Tibial nerve (tissue), 4 donors: ENCODE results near the gene GPC5. TPM values are rescaled to one million over a fixed set of nuclear protein-coding genes. Genes with fewer than 3 reads are reported as not detected.

Experiments
- DNase-seq, 2 donors: peaks; one replicate each; pipeline ENCODE4 v3.0.0-alpha.2; 2019; ENCODE audit warnings: low spot score in 2 of 2
- H3K27ac ChIP-seq, 4 donors: fragments of 200-600 bp; sonication (generic) in 3 of 4; one replicate each; pipeline ENCODE4 v1.5.1; 2017 to 2019; ENCODE audit warnings: mild to moderate bottlenecking in 1 of 4
- H3K27me3 ChIP-seq, 2 donors: fragments of 200-600 bp; sonication (generic) in 1 of 2; one replicate each; pipeline versions ENCODE4 v1.5.1 to v1.6.0; 2017 to 2019
- H3K36me3 ChIP-seq, 3 donors: fragments of 200-600 bp; sonication (generic); one replicate each; pipeline ENCODE4 v1.5.1; 2018 to 2019
- H3K4me1 ChIP-seq, 4 donors: fragments of 200-600 bp; sonication (generic) in 3 of 4; one replicate each; pipeline ENCODE4 v1.5.1; 2017 to 2019
- H3K4me3 ChIP-seq, 4 donors: fragments of 200-600 bp; sonication (generic) in 3 of 4; one replicate each; pipeline ENCODE4 v1.5.1; 2017 to 2019; ENCODE audit warnings: mild to moderate bottlenecking in 1 of 4, moderate library complexity in 1 of 4
- H3K9me3 ChIP-seq, 4 donors: fragments of 200-600 bp; sonication (generic) in 3 of 4; one replicate each; pipeline ENCODE4 v1.5.1; 2017 to 2019
- EP300 ChIP-seq, 2 donors: sonication (generic); formaldehyde crosslinking; IDR thresholded peaks; one replicate each; pipeline ENCODE4 v1.6.1; 2017; ENCODE audit warnings: antibody characterized with exemption in 2 of 2, mild to moderate bottlenecking in 1 of 2
- POLR2A ChIP-seq, 2 donors: fragments of 450-650 bp; IDR thresholded peaks; one replicate each; pipeline ENCODE4 v1.6.1; 2017; ENCODE audit warnings: antibody characterized with exemption in 2 of 2, mild to moderate bottlenecking in 2 of 2, moderate library complexity in 2 of 2
- WGBS, 2 donors: methylation state at CpG; one replicate each; pipeline ENCODE4 v1.1.5; 2018; 5-methylcytosine and 5-hydroxymethylcytosine counted together
- total RNA-seq, 4 donors: library from RNA; depleted of rRNA; stranded (reverse); fragments of >200 nt; gene quantifications; one replicate each; pipeline ENCODE4 v1.1.0, GENCODE V29; 2016
- TF ChIP-seq, protein P1 (sequence below), 5 experiments: fragments of 200-600 bp in 3 of 5; fragments of 450-650 bp in 2 of 5; sonication (generic) in 3 of 5; IDR thresholded peaks; one replicate each; pipeline ENCODE4 v1.5.1; 2016 to 2019; ENCODE audit warnings: antibody characterized with exemption in 5 of 5, mild to moderate bottlenecking in 3 of 5, moderate library complexity in 2 of 5

Gene GPC5
- total RNA-seq, 4 donors from 2014 or later: 3.7 to 5.7 (median 4.2) TPM; not detected in 1

GRCh38 chr13:91745967-91746366, 347.5 kb downstream of the GPC5 start:
- H3K4me1 ChIP-seq: no peaks in the 10 kb centered on the region
- TF ChIP-seq EP300 (IDR thresholded peaks at IDR 0.05) (no peak), POLR2A (IDR thresholded peaks at IDR 0.05) (no peak)
- TF ChIP-seq, protein P1, sequence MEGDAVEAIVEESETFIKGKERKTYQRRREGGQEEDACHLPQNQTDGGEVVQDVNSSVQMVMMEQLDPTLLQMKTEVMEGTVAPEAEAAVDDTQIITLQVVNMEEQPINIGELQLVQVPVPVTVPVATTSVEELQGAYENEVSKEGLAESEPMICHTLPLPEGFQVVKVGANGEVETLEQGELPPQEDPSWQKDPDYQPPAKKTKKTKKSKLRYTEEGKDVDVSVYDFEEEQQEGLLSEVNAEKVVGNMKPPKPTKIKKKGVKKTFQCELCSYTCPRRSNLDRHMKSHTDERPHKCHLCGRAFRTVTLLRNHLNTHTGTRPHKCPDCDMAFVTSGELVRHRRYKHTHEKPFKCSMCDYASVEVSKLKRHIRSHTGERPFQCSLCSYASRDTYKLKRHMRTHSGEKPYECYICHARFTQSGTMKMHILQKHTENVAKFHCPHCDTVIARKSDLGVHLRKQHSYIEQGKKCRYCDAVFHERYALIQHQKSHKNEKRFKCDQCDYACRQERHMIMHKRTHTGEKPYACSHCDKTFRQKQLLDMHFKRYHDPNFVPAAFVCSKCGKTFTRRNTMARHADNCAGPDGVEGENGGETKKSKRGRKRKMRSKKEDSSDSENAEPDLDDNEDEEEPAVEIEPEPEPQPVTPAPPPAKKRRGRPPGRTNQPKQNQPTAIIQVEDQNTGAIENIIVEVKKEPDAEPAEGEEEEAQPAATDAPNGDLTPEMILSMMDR (IDR thresholded peaks at IDR 0.05): no peak
- no peaks in the 10 kb centered on the region for H3K36me3 ChIP-seq
- H3K9me3 ChIP-seq: no peaks in the 10 kb centered on the region
- no peak for DNase-seq
- no peak overlapping the region for H3K27ac ChIP-seq
- no peaks in the 10 kb centered on the region for H3K27me3 ChIP-seq
- no peak overlapping the region for H3K4me3 ChIP-seq
- WGBS, 2 donors: 26 to 30% methylated on average over 3 of the region's 3 CpGs

GRCh38 chr13:91747186-91747585, 348.8 kb downstream of the GPC5 start:
- H3K36me3 ChIP-seq: no peaks in the 10 kb centered on the region
- no peak for DNase-seq
- no peaks in the 10 kb centered on the region for H3K9me3 ChIP-seq
- TF ChIP-seq EP300 (IDR thresholded peaks at IDR 0.05) (no peak), POLR2A (IDR thresholded peaks at IDR 0.05) (no peak)
- TF ChIP-seq, protein P1 (IDR thresholded peaks at IDR 0.05): no peak
- no peak overlapping the region for H3K27ac ChIP-seq
- H3K27me3 ChIP-seq: no peaks in the 10 kb centered on the region
- no peaks in the 10 kb centered on the region for H3K4me1 ChIP-seq
- H3K4me3 ChIP-seq: no peak overlapping the region
- WGBS, 2 donors: 21% methylated on average over 2 of the region's 2 CpGs

- Histone ChIP-seq H3K27ac (no peak overlapping the region), H3K36me3 (no peaks in the 10 kb centered on the region), H3K4me1 (no peaks in the 10 kb centered on the region), H3K4me3 (no peak overlapping the region), H3K27me3 (no peaks in the 10 kb centered on the region), H3K9me3 (no peaks in the 10 kb centered on the region)
- DNase-seq: no peak
- TF ChIP-seq, protein P1 (IDR thresholded peaks at IDR 0.05): no peak
- no peak for TF ChIP-seq EP300 (IDR thresholded peaks at IDR 0.05)
- TF ChIP-seq POLR2A (IDR thresholded peaks at IDR 0.05): no peak
- 94 to 95% methylated on average over 4 of the region's 4 CpGs for WGBS, 2 donors
Observed at GRCh38 chr13:91748416-91749089, 350.1 kb downstream of the GPC5 start.

DNA sequence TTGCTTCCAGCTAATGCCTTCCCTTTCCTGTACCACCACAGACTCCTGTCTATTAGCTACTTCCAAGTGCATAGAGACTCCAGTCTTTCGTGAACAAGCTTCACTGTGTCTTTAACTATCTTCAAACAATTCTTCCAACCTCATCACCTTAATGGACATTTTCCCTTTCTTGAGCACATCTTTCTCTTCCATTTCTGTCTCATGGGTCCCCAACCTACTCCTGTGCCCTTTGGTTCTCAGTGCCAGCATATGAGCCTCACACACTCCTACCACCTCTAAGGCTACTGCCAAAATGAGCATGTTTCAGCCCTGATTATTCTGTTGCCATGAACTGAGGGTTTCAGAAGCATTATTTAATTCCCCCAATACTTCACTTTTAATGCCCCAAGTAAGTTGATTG, 360.3 kb downstream of the GPC5 start:
- TF ChIP-seq EP300 (IDR thresholded peaks at IDR 0.05) (no peak), POLR2A (IDR thresholded peaks at IDR 0.05) (no peak)
- TF ChIP-seq, protein P1 (IDR thresholded peaks at IDR 0.05): no peak
- H3K4me3 ChIP-seq: no peak overlapping the region
- H3K9me3 ChIP-seq: no peaks in the 10 kb centered on the region
- H3K27ac ChIP-seq: no peak overlapping the region
- H3K27me3 ChIP-seq: no peaks in the 10 kb centered on the region
- no peaks in the 10 kb centered on the region for H3K4me1 ChIP-seq
- DNase-seq: no peak
- 86 to 97% methylated on average over 1 of the region's 1 CpG for WGBS, 2 donors
- no peaks in the 10 kb centered on the region for H3K36me3 ChIP-seq

DNA sequence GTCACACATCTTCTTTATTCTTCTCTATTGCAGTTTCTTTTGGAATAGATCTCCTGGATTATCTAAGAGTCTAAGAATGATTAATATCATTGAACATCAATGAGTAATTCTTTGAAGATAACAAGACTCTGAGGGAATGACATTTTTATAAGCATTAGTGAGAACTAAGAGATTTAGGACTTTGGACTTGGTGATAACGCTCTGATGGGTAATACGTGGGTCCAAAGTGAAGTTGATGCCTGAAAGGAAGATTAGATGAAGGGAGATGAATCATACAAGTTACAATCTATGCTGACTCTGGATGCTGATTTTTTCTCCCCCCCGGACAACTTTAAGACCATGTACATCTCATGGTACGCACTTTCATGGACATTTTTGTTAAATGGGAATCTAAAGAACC, 364.5 kb downstream of the GPC5 start:
- H3K27ac ChIP-seq: no peak overlapping the region
- no peaks in the 10 kb centered on the region for H3K9me3 ChIP-seq
- no peaks in the 10 kb centered on the region for H3K36me3 ChIP-seq
- H3K4me3 ChIP-seq: no peak overlapping the region
- H3K27me3 ChIP-seq: no peaks in the 10 kb centered on the region
- TF ChIP-seq POLR2A (IDR thresholded peaks at IDR 0.05) (no peak), EP300 (IDR thresholded peaks at IDR 0.05) (no peak)
- TF ChIP-seq, protein P1 (IDR thresholded peaks at IDR 0.05): no peak
- H3K4me1 ChIP-seq: no peaks in the 10 kb centered on the region
- 88 to 89% methylated on average over 4 of the region's 4 CpGs for WGBS, 2 donors
- DNase-seq: no peak
